GM12892 (cell line): ENCODE measurements around the gene ACSL1.

ENCODE experiments used
- POLR2A ChIP-seq: IDR thresholded peaks from 2 replicates; pipeline ENCODE4 v1.6.1; 2011; ENCODE audit warnings: low read depth, low read length, control low read depth
- POLR2AphosphoS5 ChIP-seq: IDR thresholded peaks from 2 replicates; pipeline ENCODE4 v1.6.1; 2011; ENCODE audit warnings: low read depth, low read length, control low read depth
- TAF1 ChIP-seq: IDR thresholded peaks from 2 replicates; pipeline ENCODE4 v1.6.1; 2011; ENCODE audit warnings: low read depth, mild to moderate bottlenecking, control low read depth, low read length, borderline replicate concordance

DNA sequence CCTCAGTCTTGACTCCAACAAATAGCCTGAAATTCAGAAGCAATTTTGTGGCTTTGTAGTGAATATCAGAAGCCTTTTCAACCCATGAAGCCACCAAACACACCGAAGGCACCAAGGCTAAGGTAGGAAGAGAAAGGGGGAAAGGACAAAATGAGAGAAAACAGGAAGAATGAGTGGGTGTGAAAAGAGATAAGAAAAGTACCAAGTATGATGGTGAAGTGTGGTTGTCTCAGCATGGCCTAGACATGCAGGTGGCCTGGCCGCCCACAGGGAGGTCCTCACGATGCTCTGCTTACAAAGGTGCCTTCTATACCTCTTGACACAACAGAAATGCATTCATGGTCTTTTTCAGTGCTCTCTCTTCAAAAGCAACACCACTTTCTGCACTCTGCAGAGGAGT is 34.9 kb downstream of the ACSL1 start:
- TF ChIP-seq POLR2A (no peak), POLR2AphosphoS5 (no peak), TAF1 (no peak)
